ENCODE results near the gene ANGPTL4.
"Not testable (repeated sequence)": the region's sequence is repeated elsewhere in the genome, so short reads cannot be mapped to it uniquely, and the experiment has no call there.

The ANGPTL4 gene

DNA sequence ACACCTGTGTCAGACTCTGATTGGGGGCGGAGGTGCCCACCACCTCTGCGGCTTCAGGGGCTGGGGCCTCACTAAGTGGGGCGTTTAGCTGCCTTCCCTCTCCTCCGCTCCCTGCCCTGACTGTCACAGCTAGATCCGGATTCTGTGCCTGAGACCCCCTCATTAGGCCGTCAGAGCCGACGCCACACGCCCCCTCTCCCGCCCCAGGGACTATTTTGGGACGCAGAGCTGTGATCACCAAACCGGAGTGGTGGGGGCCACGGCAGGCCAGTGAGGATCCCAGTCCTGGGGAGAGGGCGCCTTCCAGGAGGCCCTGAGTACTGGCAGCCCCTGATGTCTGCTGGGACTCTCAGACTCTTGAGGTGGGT is 21.7 kb upstream of the ANGPTL4 start:
- TF ChIP-seq, protein P1, sequence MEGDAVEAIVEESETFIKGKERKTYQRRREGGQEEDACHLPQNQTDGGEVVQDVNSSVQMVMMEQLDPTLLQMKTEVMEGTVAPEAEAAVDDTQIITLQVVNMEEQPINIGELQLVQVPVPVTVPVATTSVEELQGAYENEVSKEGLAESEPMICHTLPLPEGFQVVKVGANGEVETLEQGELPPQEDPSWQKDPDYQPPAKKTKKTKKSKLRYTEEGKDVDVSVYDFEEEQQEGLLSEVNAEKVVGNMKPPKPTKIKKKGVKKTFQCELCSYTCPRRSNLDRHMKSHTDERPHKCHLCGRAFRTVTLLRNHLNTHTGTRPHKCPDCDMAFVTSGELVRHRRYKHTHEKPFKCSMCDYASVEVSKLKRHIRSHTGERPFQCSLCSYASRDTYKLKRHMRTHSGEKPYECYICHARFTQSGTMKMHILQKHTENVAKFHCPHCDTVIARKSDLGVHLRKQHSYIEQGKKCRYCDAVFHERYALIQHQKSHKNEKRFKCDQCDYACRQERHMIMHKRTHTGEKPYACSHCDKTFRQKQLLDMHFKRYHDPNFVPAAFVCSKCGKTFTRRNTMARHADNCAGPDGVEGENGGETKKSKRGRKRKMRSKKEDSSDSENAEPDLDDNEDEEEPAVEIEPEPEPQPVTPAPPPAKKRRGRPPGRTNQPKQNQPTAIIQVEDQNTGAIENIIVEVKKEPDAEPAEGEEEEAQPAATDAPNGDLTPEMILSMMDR (IDR thresholded peaks at IDR 0.05; ENCODE audit: low read depth, low read length, missing control alignments): no peak
- H3K4me3 ChIP-seq (ENCODE audit: low read depth, low read length): no peak overlapping the region
- no peak for DNase-seq (ENCODE audit: low read depth)
- in situ Hi-C loops (cut with HindIII; ENCODE audit: low sequenced_read_pairs): no loop called here

DNA sequence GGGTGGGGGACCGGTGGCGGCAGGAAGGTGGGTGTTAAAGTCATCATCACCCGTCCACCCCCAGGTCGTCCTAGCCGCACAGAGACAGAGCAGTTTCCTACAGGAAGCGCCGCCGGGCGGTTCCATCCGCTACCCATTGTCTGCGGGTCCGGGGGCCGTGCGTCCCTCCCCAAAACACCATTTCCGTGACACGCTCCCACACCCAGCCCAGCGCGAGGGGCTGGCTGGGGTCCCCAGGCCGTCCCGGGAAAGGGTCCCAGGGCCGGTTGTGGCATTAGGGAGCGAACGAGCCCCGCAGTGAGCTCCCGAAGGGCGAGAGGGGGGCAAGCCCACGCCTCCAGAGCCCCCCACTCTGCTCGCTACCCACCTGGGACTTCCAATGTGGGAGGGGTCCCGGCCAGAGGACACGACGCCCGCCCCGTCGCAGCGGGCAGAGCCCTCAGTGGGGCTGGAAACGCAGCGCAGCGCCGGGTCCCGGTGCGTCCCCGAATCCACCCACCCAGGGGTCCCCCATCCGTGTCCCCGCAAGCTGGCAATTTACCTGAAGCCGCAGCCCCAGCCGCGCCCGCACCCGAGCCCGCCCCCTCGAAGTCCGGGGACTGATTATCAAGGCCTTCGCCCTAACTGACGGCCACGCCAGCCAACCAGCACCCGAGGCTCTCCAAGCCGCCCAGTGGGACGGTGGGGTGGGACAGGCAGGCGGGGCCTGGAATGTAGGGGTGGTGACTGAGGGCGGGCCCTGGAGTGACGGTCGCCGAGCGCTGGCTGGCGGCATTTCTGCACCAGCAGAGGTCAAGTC is 21.1 kb upstream of the ANGPTL4 start, which contains the start of gene KANK3:
KANK3 (minus strand) TSS at position 579 of the 799 bp plus-strand sequence. CDS start 5,434 bp downstream, outside the sequence.
- peak within 1 kb of the TSS; percentile 30 for H3K4me3 ChIP-seq (ENCODE audit: low read depth, low read length)
- in situ Hi-C loops (cut with HindIII; ENCODE audit: low sequenced_read_pairs): no loop called here
- TF ChIP-seq, protein P1 (IDR thresholded peaks at IDR 0.05; ENCODE audit: low read depth, low read length, missing control alignments): no peak
- DNase-seq (ENCODE audit: low read depth): peak; percentile 66

DNA sequence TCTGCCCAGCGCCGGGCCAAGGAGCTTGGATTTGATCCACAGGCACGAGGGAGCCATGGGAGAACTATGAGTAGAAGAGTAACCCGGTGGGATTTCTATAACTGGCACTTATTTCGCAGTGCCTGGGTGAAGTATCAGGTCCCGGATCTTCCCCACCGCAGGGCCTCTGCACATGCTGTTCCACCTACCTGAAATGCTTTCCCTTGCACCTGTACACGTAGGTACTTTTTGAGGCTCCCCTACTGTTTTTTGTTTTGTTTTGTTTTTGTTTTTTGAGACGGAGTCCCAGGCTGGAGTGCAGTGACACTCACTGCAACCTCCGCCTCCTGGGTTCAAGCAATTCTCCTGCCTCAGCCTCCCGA is 20.5 kb upstream of the ANGPTL4 start:
- TF ChIP-seq, protein P1 (IDR thresholded peaks at IDR 0.05; ENCODE audit: low read depth, low read length, missing control alignments): no peak
- H3K4me3 ChIP-seq (ENCODE audit: low read depth, low read length): no peak overlapping the region
- DNase-seq (ENCODE audit: low read depth): no peak
- in situ Hi-C loops (cut with HindIII; ENCODE audit: low sequenced_read_pairs): no loop called here

DNA sequence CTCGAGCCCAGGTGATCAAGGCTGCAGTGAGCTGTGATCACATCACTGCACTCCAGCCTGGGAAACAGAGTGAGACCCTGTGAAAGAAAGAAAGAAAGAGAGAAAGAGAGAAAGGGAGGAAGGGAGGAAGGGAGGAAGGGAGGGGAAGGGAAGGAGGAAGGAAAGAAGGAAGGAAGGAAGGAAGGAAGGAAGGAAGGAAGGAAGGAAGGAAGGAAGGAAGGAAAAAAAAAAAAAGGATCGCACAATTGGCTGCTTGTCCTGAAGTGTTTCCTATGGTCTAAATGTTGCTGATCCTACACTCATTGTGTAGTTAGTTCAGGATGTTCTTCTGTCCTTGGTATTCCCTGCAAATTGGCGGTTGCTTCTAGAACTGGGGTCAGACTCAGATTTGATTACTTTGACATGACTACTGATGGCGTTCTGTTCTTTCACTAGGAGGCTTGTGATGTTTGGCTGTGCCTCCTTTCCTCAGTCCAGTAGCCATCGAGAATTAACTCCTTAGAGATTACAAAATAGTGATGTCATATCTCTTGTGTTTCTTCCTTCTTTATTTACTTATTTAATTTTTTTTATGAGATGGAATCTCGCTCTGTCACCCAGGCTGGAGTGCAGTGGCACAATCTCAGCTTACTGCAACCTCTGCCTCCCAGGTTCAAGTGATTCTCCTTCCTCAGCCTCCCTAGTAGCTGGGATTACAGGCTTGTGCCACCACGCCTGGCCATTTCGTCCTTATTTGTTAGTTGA is 14.2 kb upstream of the ANGPTL4 start:
- H3K4me3 ChIP-seq (ENCODE audit: low read depth, low read length); DNase-seq (ENCODE audit: low read depth); in situ Hi-C loops (cut with HindIII; ENCODE audit: low sequenced_read_pairs): not testable (repeated sequence)

DNA sequence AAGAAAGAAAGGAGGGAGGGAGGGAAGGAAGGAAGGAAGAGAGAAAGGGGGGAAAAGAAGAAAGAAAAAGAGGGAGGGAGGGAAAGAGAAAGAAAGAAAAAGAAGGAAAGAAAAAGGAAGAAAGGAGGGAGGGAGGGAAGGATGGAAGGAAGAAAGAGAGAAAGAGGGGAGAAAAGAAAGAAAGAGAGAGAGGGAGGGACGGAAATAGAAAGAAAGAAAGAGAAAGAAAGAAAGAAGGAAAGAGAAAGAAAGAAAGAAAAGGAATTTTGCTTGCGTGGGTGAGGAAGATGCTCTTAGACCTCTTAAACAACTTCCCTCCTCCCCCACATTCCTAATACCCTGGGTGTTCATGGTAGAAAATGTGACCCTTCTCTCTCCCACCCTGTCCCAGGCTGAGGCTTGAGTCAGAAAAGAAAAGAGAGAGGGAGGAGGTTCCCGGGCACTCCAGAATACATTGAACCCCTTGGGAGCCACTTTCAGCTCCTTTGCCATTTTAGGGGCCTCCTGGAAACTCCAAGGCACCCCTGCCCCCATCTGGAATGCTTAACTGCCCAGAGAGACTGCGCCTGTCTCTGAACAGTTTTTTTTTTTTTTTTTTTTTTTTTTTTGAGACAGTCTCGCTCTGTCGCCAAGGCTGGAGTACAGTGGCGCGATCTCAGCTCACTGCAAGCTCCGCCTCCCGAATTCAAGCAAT is 11.7 kb upstream of the ANGPTL4 start:
- DNase-seq (ENCODE audit: low read depth): no peak
- in situ Hi-C loops (cut with HindIII; ENCODE audit: low sequenced_read_pairs): no loop called here

DNA sequence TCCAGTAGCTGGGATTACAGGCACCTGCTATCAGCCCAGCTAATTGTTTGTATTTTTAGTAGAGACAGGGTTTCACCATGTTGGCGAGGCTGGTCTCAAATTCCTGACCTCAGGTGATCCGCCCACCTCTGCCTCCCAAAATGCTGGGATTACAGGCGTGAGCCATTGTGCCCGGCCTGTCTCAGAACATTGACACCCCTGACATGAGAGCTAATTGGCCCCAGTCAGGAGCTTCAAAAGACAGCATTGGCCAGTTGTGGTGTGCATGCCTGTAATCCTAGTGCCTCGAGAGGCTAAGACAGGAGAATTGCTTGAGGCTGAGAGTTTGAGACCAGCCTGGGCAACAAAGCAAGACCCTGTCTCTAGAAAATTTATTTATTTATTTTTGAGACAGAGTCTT is 11.1 kb upstream of the ANGPTL4 start:
- in situ Hi-C loops (cut with HindIII; ENCODE audit: low sequenced_read_pairs); DNase-seq (ENCODE audit: low read depth); H3K4me3 ChIP-seq (ENCODE audit: low read depth, low read length): not testable (repeated sequence)

More for the DNA sequence above, 11.7 kb upstream of the ANGPTL4 start:
- TF ChIP-seq, protein P1 (IDR thresholded peaks at IDR 0.05; ENCODE audit: low read depth, low read length, missing control alignments): no peak
- no peak overlapping the region for H3K4me3 ChIP-seq (ENCODE audit: low read depth, low read length)

DNA sequence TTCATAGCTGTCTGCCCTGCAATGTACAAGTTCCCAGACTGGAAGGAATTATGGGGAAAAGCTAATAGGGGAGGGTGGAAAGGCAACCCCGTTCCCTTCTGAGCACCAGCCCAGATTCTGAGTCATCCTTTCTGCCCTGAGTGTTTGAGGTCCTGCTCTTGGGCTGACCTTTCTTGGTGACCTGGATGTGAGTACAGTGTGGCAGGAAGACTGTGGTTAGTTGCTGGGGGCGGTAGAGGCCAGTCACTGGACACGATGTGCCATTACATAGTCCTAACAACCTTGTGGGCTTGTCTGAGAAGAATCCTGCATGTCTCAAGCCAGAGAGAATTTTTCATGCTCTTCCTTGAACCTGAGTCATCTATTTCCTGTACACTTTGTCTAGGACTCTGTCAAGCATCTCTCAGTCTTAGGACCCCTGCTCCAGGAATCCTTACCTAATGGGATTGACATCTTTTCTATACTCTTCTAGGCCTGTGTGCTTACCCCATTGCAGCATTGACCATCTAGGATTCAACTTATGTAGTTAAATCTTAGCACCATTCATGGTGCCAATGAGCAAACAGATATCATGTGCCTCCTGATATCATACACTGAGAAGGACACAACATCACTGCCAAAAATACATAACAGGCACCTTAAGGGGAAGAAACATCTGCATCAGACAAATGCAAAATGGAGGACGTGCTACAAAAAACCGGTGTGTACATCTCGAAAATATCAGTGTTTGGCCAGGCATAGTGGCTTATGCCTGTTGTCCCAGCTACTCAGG is 8.1 kb upstream of the ANGPTL4 start:
- no peak overlapping the region for H3K4me3 ChIP-seq (ENCODE audit: low read depth, low read length)
- TF ChIP-seq, protein P1 (IDR thresholded peaks at IDR 0.05; ENCODE audit: low read depth, low read length, missing control alignments): no peak
- in situ Hi-C loops (cut with HindIII; ENCODE audit: low sequenced_read_pairs): no loop called here
- DNase-seq (ENCODE audit: low read depth): peak; percentile 45
